K562 (cell line): Measurements from ENCODE around the gene MCL1. TPM values are rescaled to one million over a fixed set of nuclear protein-coding genes. Genes with fewer than 3 reads are reported as not detected.

Experiments
- ARHGAP35 ChIP-seq: fragments of 450-650 bp; IDR thresholded peaks from 2 replicates; pipeline ENCODE4 v1.6.1; 2018; ENCODE audit not compliant: partially characterized antibody
- ARID3A ChIP-seq: IDR thresholded peaks from 2 replicates; pipeline ENCODE4 v1.6.1; 2012; ENCODE audit warnings: low read depth, low read length, improper control_type of control experiment, borderline replicate concordance
- CREB1 ChIP-seq, 2 experiments: sonication (generic) in 1 of 2; formaldehyde crosslinking in 1 of 2; IDR thresholded peaks; 2 replicates each; pipeline versions ENCODE4 v1.6.1 to v1.8.0; 2012 to 2022; ENCODE audit warnings: inconsistent platforms in 1 of 2, mild to moderate bottlenecking in 1 of 2, missing genetic modification reagents in 1 of 2, moderate library complexity in 1 of 2
- CREB3 ChIP-seq: fragments of 450-650 bp; conservative IDR thresholded peaks from 2 replicates; pipeline ENCODE4 v1.6.1; 2016; ENCODE audit warnings: missing genetic modification characterization, low read depth, mild to moderate bottlenecking, missing compliant biosample characterization, moderate library complexity
- ETV6 ChIP-seq, 3 experiments: fragments of 150-350 bp in 1 of 3; sonication (generic) in 1 of 3; formaldehyde crosslinking in 1 of 3; IDR thresholded peaks; 2 replicates each; pipeline versions ENCODE4 v1.6.1 to v1.8.0; 2014 to 2022; ENCODE audit warnings: borderline replicate concordance in 2 of 3, low read depth in 2 of 3, antibody characterized with exemption in 1 of 3, low read length in 1 of 3, mild to moderate bottlenecking in 1 of 3, missing genetic modification reagents in 1 of 3
- HINFP ChIP-seq: fragments of 450-650 bp; conservative IDR thresholded peaks from 2 replicates; pipeline ENCODE4 v1.6.1; 2016; ENCODE audit warnings: missing genetic modification characterization, low read depth, mild to moderate bottlenecking, control low read depth, missing compliant biosample characterization
- MYBL2 ChIP-seq, 2 experiments: fragments of 450-650 bp in 1 of 2; sonication (generic) in 1 of 2; formaldehyde crosslinking in 1 of 2; IDR thresholded peaks; 2 replicates each; pipeline versions ENCODE4 v1.6.1 to v1.8.1; 2017 to 2022; ENCODE audit warnings: borderline replicate concordance in 1 of 2, inconsistent platforms in 1 of 2, low read depth in 1 of 2, mild to moderate bottlenecking in 1 of 2, missing genetic modification reagents in 1 of 2, moderate library complexity in 1 of 2
- PHF8 ChIP-seq: fragments of 200-600 bp; sonication (generic); IDR thresholded peaks from 2 replicates; pipeline ENCODE4 v1.6.1; 2012; ENCODE audit warnings: mixed run types, mild to moderate bottlenecking, inconsistent platforms, low read length, moderate library complexity, borderline replicate concordance
- RBFOX2 ChIP-seq: fragments of 200-400 bp; formaldehyde crosslinking; IDR thresholded peaks from 2 replicates; pipeline ENCODE4 v1.6.1; 2017; ENCODE audit warnings: low read depth, mild to moderate bottlenecking, low read length, moderate library complexity
- RFX7 ChIP-seq: fragments of 250-450 bp; sonication (Bioruptor Pico); IDR thresholded peaks from 2 replicates; pipeline ENCODE4 v1.5.1; 2021; ENCODE audit warnings: mild to moderate bottlenecking
- RUNX1 ChIP-seq: sonication (generic); IDR thresholded peaks from 2 replicates; pipeline ENCODE4 v1.6.1; 2016; ENCODE audit warnings: antibody characterized with exemption, low read depth
- SFPQ ChIP-seq: fragments of 200-400 bp; formaldehyde crosslinking; IDR thresholded peaks from 2 replicates; pipeline ENCODE4 v1.6.1; 2017; ENCODE audit warnings: mild to moderate bottlenecking, low read depth, low read length, moderate library complexity
- SLC30A9 ChIP-seq: fragments of 250-450 bp; sonication (Bioruptor Pico); IDR thresholded peaks from 2 replicates; pipeline ENCODE4 v1.8.0; 2022; ENCODE audit warnings: mild to moderate bottlenecking, moderate library complexity
- SRSF3 ChIP-seq: fragments of 200-400 bp; formaldehyde crosslinking; IDR thresholded peaks from 2 replicates; pipeline ENCODE4 v1.6.1; 2016; ENCODE audit warnings: mild to moderate bottlenecking, low read length, moderate library complexity; ENCODE audit not compliant: insufficient read depth
- ZNF121 ChIP-seq: sonication (generic); formaldehyde crosslinking; conservative IDR thresholded peaks from 2 replicates; pipeline ENCODE4 v1.8.0; 2022; ENCODE audit warnings: missing genetic modification reagents
- ZNF146 ChIP-seq: IDR thresholded peaks from one replicate; pipeline ENCODE4 v1.6.1; 2018; ENCODE audit warnings: missing compliant biosample characterization; ENCODE audit not compliant: unreplicated experiment
- ZNF717 ChIP-seq: fragments of 250-450 bp; sonication (Bioruptor Pico); IDR thresholded peaks from 2 replicates; pipeline ENCODE4 v1.5.0; 2021
- polyA plus RNA-seq, 8 experiments: library from polyadenylated mRNA; depleted of rRNA in 4 of 8; stranded (reverse) in 5 of 8; unstranded in 3 of 8; fragments of >200 nt; fragmentation: Nextera tagmentation in 2 of 8; fragmentation: Illumina TruSeq in 1 of 8; extraction: Ambion mirVana in 2 of 8; extraction: Trizol in 1 of 8; gene quantifications; 2 replicates each; pipeline versions ENCODE4 v1.2.1 to v1.2.3, GENCODE V29; 2011 to 2014; ENCODE audit warnings: inconsistent platforms in 1 of 8, missing spikeins in 1 of 8
- total RNA-seq, 7 experiments: library from RNA; depleted of rRNA in 6 of 7; stranded (reverse); fragments of >200 nt in 6 of 7; fragmentation: Illumina TruSeq in 2 of 7; extraction: Trizol in 2 of 7; gene quantifications; 2 replicates each; pipeline versions ENCODE4 v1.2.1 to v1.2.3, GENCODE V29; 2011 to 2021; ENCODE audit warnings: low replicate concordance in 1 of 7

Gene MCL1
- total and polyA plus RNA-seq, 9 of the 15 experiments (the other 6 are each of a cell fraction or from before 2014, with no cell fraction given): 27.1 to 224 (median 138) TPM

- TF ChIP-seq MYBL2 (IDR thresholded peaks at IDR 0.05; ENCODE audit: low read depth) (no peak), MYBL2 (CRISPR knock-in tag; IDR thresholded peaks at IDR 0.05; ENCODE audit: borderline replicate concordance) (no peak), ZNF121 (CRISPR knock-in tag) (no peak), RFX7 (CRISPR knock-in tag) (no peak), RUNX1 (no peak), CREB1 (IDR thresholded peaks at IDR 0.05) (peak; percentile 45; the same call in 1 of the 2 replicates), CREB1 (CRISPR knock-in tag; IDR thresholded peaks at IDR 0.05) (no peak), CREB3 (no peak; the same call in 1 of the 2 replicates), HINFP (no peak), SLC30A9 (CRISPR knock-in tag) (no peak), ARHGAP35 (no peak), RBFOX2 (no peak; the same call in 1 of the 2 replicates), SFPQ (no peak), PHF8 (no peak), SRSF3 (no peak), ZNF146 (CRISPR knock-in tag) (no peak), ZNF717 (CRISPR knock-in tag) (no peak), ETV6 (IDR thresholded peaks at IDR 0.05; ENCODE audit: borderline replicate concordance in 1 of 2, low read depth in 2 of 2, low read length in 1 of 2) (peak in 1 of 2 experiments; percentile 54; a peak in 1 of 4 replicates), ETV6 (CRISPR knock-in tag; IDR thresholded peaks at IDR 0.05; ENCODE audit: borderline replicate concordance) (no peak), ARID3A (peak; percentile 94)
Measured at GRCh38 chr1:150619576-150620509, 40.4 kb upstream of the MCL1 start (continued).
